ENCODE data around the gene KDM8.

Gene KDM8

GRCh38 chr16:27254262-27254811 is 51.0 kb downstream of the KDM8 start:
- no peak overlapping the region for H2AFZ ChIP-seq (ENCODE audit: insufficient read depth, low read length, poor library complexity)
- H3K23ac ChIP-seq (ENCODE audit: low read length) = no peak overlapping the region
- no peak overlapping the region for H2BK120ac ChIP-seq (ENCODE audit: insufficient read depth, low read length, poor library complexity)
- no peak overlapping the region for H3K4me2 ChIP-seq (ENCODE audit: low read length)
- no peak for DNase-seq
- H3K4ac ChIP-seq (ENCODE audit: low read depth, low read length) = no peak overlapping the region
- no peaks in the 10 kb centered on the region for H3K79me2 ChIP-seq (ENCODE audit: control insufficient read depth, insufficient read depth, low read length, poor library complexity)
- H2BK12ac ChIP-seq (ENCODE audit: low read length) = no peak overlapping the region
- no peaks in the 10 kb centered on the region for H3K36me3 ChIP-seq (ENCODE audit: control insufficient read depth in 1 of 2, insufficient read depth in 2 of 2, low read length in 2 of 2)
- H3K4me3 ChIP-seq (ENCODE audit: low read depth, low read length) = no peak overlapping the region
- no peak overlapping the region for H3K18ac ChIP-seq (ENCODE audit: low read length)
- WGBS (ENCODE audit: extremely low coverage, insufficient coverage, insufficient read length) = no CpG with 5 or more reads among the region's 3 CpGs
- no peak overlapping the region for H3K14ac ChIP-seq (ENCODE audit: low read length)
- H3K27ac ChIP-seq (ENCODE audit: low read depth, low read length) = no peak overlapping the region
- no peaks in the 10 kb centered on the region for H3K27me3 ChIP-seq (ENCODE audit: insufficient read depth, low read length)
- H3K9ac ChIP-seq (ENCODE audit: low read length) = no peak overlapping the region
- no peak overlapping the region for H2BK5ac ChIP-seq (ENCODE audit: low read depth, low read length, poor library complexity)
- H4K8ac ChIP-seq (ENCODE audit: low read depth, low read length) = no peak overlapping the region
- no peaks in the 10 kb centered on the region for H3K79me1 ChIP-seq (ENCODE audit: low read length)
- no peaks in the 10 kb centered on the region for H3K9me3 ChIP-seq (ENCODE audit: insufficient read depth, low read depth, low read length)
- H4K12ac ChIP-seq (ENCODE audit: low read depth, low read length) = no peak overlapping the region
- H4K91ac ChIP-seq (ENCODE audit: low read depth, low read length) = no peak overlapping the region
- no peak overlapping the region for H2AK5ac ChIP-seq (ENCODE audit: low read length)
- H3K4me1 ChIP-seq (ENCODE audit: control insufficient read depth in 1 of 2, insufficient read depth in 2 of 2, low read length in 2 of 2) = peaks cover 6 to 8% of the 10 kb centered on the region in 2 experiments

DNA sequence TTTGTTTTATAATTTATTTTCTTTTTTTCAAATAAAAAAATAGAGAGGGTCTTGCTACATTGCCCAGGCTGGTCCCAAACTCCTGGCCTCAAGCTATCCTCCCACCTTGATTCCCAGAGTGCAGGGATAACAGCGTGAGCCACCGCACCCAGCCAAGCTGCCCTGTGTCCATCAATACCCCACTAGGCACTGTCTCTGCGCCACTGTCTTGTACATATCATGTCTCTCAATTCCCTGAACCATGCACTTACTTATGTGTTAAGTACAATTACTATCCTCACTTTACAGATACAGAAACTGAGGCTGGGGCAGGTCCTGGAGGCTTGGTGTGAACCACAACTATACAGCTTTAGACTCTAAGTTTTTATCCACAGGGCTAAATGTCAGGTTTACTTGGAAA is 53.5 kb downstream of the KDM8 start:
- H3K36me3 ChIP-seq (ENCODE audit: control insufficient read depth in 1 of 2, insufficient read depth in 2 of 2, low read length in 2 of 2) = no peaks in the 10 kb centered on the region
- no peak overlapping the region for H3K14ac ChIP-seq (ENCODE audit: low read length)
- H3K79me2 ChIP-seq (ENCODE audit: control insufficient read depth, insufficient read depth, low read length, poor library complexity) = no peaks in the 10 kb centered on the region
- no peaks in the 10 kb centered on the region for H3K9me3 ChIP-seq (ENCODE audit: insufficient read depth, low read depth, low read length)
- H3K4me2 ChIP-seq (ENCODE audit: low read length) = no peak overlapping the region
- no peak overlapping the region for H3K23ac ChIP-seq (ENCODE audit: low read length)
- H2BK120ac ChIP-seq (ENCODE audit: insufficient read depth, low read length, poor library complexity) = no peak overlapping the region
- no peak overlapping the region for H2AK5ac ChIP-seq (ENCODE audit: low read length)
- no peak overlapping the region for H4K8ac ChIP-seq (ENCODE audit: low read depth, low read length)
- no peak for DNase-seq
- no peak overlapping the region for H4K91ac ChIP-seq (ENCODE audit: low read depth, low read length)
- no peak overlapping the region for H4K12ac ChIP-seq (ENCODE audit: low read depth, low read length)
- no CpG with 5 or more reads among the region's 3 CpGs for WGBS (ENCODE audit: extremely low coverage, insufficient coverage, insufficient read length)
- no peak overlapping the region for H3K4ac ChIP-seq (ENCODE audit: low read depth, low read length)
- no peak overlapping the region for H2BK12ac ChIP-seq (ENCODE audit: low read length)
- H2BK5ac ChIP-seq (ENCODE audit: low read depth, low read length, poor library complexity) = no peak overlapping the region
- no peak overlapping the region for H2AFZ ChIP-seq (ENCODE audit: insufficient read depth, low read length, poor library complexity)
- no peak overlapping the region for H3K27ac ChIP-seq (ENCODE audit: low read depth, low read length)
- no peak overlapping the region for H3K18ac ChIP-seq (ENCODE audit: low read length)
- H3K4me1 ChIP-seq (ENCODE audit: control insufficient read depth in 1 of 2, insufficient read depth in 2 of 2, low read length in 2 of 2) = peaks cover 6 to 8% of the 10 kb centered on the region in 2 experiments
- H3K9ac ChIP-seq (ENCODE audit: low read length) = no peak overlapping the region
- no peaks in the 10 kb centered on the region for H3K79me1 ChIP-seq (ENCODE audit: low read length)
- no peak overlapping the region for H3K4me3 ChIP-seq (ENCODE audit: low read depth, low read length)
- no peaks in the 10 kb centered on the region for H3K27me3 ChIP-seq (ENCODE audit: insufficient read depth, low read length)

DNA sequence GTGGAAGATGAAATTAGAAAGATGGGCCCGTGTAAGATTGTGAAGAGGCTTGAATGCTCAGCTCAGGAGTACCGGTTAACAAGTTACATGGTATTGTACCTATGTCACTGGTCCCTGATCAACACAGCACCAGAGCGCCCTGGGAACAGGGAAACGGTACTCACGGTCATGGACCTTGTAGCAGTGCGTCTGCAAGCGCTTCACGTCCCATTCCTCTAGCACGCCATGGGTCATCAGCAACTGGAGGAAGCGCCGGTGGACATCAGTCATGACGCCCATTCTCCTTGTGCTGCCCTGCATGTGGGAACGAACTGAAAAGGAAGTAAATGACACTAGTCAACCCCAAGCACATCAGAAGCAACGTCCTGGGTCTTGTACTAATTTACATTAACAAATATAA is 53.9 kb downstream of the KDM8 start:
- H3K27me3 ChIP-seq (ENCODE audit: insufficient read depth, low read length) = no peaks in the 10 kb centered on the region
- H3K18ac ChIP-seq (ENCODE audit: low read length) = no peak overlapping the region
- no CpG with 5 or more reads among the region's 14 CpGs for WGBS (ENCODE audit: extremely low coverage, insufficient coverage, insufficient read length)
- H2BK12ac ChIP-seq (ENCODE audit: low read length) = no peak overlapping the region
- no peaks in the 10 kb centered on the region for H3K79me2 ChIP-seq (ENCODE audit: control insufficient read depth, insufficient read depth, low read length, poor library complexity)
- H4K91ac ChIP-seq (ENCODE audit: low read depth, low read length) = no peak overlapping the region
- H3K4me2 ChIP-seq (ENCODE audit: low read length) = no peak overlapping the region
- H4K12ac ChIP-seq (ENCODE audit: low read depth, low read length) = no peak overlapping the region
- H3K9ac ChIP-seq (ENCODE audit: low read length) = no peak overlapping the region
- no peak overlapping the region for H3K4ac ChIP-seq (ENCODE audit: low read depth, low read length)
- no peak overlapping the region for H2BK5ac ChIP-seq (ENCODE audit: low read depth, low read length, poor library complexity)
- no peak for DNase-seq
- no peak overlapping the region for H2BK120ac ChIP-seq (ENCODE audit: insufficient read depth, low read length, poor library complexity)
- H4K8ac ChIP-seq (ENCODE audit: low read depth, low read length) = no peak overlapping the region
- peaks cover 6 to 8% of the 10 kb centered on the region in 2 experiments for H3K4me1 ChIP-seq (ENCODE audit: control insufficient read depth in 1 of 2, insufficient read depth in 2 of 2, low read length in 2 of 2)
- H3K4me3 ChIP-seq (ENCODE audit: low read depth, low read length) = no peak overlapping the region
- no peak overlapping the region for H2AK5ac ChIP-seq (ENCODE audit: low read length)
- H3K9me3 ChIP-seq (ENCODE audit: insufficient read depth, low read depth, low read length) = no peaks in the 10 kb centered on the region
- no peak overlapping the region for H2AFZ ChIP-seq (ENCODE audit: insufficient read depth, low read length, poor library complexity)
- H3K14ac ChIP-seq (ENCODE audit: low read length) = no peak overlapping the region
- no peaks in the 10 kb centered on the region for H3K79me1 ChIP-seq (ENCODE audit: low read length)
- H3K27ac ChIP-seq (ENCODE audit: low read depth, low read length) = no peak overlapping the region
- no peaks in the 10 kb centered on the region for H3K36me3 ChIP-seq (ENCODE audit: control insufficient read depth in 1 of 2, insufficient read depth in 2 of 2, low read length in 2 of 2)
- H3K23ac ChIP-seq (ENCODE audit: low read length) = no peak overlapping the region

DNA sequence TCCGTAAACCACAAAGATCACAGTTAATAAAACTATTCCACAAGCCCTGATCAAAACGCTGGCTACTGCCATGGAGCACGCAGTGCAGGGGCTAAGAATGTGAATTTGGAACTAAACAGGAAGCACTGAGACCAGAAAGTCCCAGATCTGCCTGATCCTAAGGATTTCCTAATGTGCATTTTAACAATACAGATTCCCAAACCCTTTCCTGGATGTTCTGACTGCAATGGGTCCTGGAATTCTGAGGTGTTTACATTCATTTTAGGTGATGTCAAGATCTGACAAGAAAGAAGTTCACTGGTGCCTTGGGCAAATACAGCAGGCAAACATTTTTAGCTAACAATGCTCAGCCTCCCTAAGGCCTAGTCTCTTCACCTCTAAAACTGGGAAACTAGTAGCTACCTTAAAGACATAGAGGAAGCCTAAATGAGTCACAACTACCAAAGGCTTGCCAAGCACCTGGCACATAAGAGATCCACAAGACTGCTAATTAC is 55.0 kb downstream of the KDM8 start:
- Histone ChIP-seq H3K4me2 (ENCODE audit: low read length) (no peak overlapping the region), H3K9ac (ENCODE audit: low read length) (no peak overlapping the region), H3K36me3 (ENCODE audit: control insufficient read depth in 1 of 2, insufficient read depth in 2 of 2, low read length in 2 of 2) (no peaks in the 10 kb centered on the region), H3K4ac (ENCODE audit: low read depth, low read length) (no peak overlapping the region), H3K79me2 (ENCODE audit: control insufficient read depth, insufficient read depth, low read length, poor library complexity) (no peaks in the 10 kb centered on the region), H4K91ac (ENCODE audit: low read depth, low read length) (no peak overlapping the region), H4K8ac (ENCODE audit: low read depth, low read length) (no peak overlapping the region), H3K18ac (ENCODE audit: low read length) (no peak overlapping the region), H3K4me3 (ENCODE audit: low read depth, low read length) (no peak overlapping the region), H2BK12ac (ENCODE audit: low read length) (no peak overlapping the region), H3K27ac (ENCODE audit: low read depth, low read length) (peak overlapping the region; percentile 82), H2BK5ac (ENCODE audit: low read depth, low read length, poor library complexity) (no peak overlapping the region), H3K23ac (ENCODE audit: low read length) (no peak overlapping the region), H3K9me3 (ENCODE audit: insufficient read depth, low read depth, low read length) (no peaks in the 10 kb centered on the region), H2AK5ac (ENCODE audit: low read length) (no peak overlapping the region), H3K14ac (ENCODE audit: low read length) (no peak overlapping the region), H3K27me3 (ENCODE audit: insufficient read depth, low read length) (no peaks in the 10 kb centered on the region), H2AFZ (ENCODE audit: insufficient read depth, low read length, poor library complexity) (no peak overlapping the region), H2BK120ac (ENCODE audit: insufficient read depth, low read length, poor library complexity) (no peak overlapping the region), H3K4me1 (ENCODE audit: control insufficient read depth in 1 of 2, insufficient read depth in 2 of 2, low read length in 2 of 2) (peaks cover 6 to 8% of the 10 kb centered on the region in 2 experiments), H4K12ac (ENCODE audit: low read depth, low read length) (no peak overlapping the region), H3K79me1 (ENCODE audit: low read length) (no peaks in the 10 kb centered on the region)
- no CpG with 5 or more reads among the region's 3 CpGs for WGBS (ENCODE audit: extremely low coverage, insufficient coverage, insufficient read length)
- DNase-seq = peak; percentile 80 to 91
